MM.1S (cell line): ENCODE data around the gene PWP2.

ENCODE experiments used
- EZH2 ChIP-seq: fragments of 300-600 bp; sonication (generic); optimal IDR thresholded peaks from 2 replicates; pipeline ENCODE3; 2017; ENCODE audit warnings: low read depth, mild to moderate bottlenecking, antibody characterized with exemption, low read length, mixed read lengths
- TF ChIP-seq, protein P1 (sequence below): fragments of 300-600 bp; sonication (generic); IDR thresholded peaks from 2 replicates; pipeline ENCODE4 v1.5.1; 2016; ENCODE audit warnings: antibody characterized with exemption, low read length, mixed read lengths

DNA sequence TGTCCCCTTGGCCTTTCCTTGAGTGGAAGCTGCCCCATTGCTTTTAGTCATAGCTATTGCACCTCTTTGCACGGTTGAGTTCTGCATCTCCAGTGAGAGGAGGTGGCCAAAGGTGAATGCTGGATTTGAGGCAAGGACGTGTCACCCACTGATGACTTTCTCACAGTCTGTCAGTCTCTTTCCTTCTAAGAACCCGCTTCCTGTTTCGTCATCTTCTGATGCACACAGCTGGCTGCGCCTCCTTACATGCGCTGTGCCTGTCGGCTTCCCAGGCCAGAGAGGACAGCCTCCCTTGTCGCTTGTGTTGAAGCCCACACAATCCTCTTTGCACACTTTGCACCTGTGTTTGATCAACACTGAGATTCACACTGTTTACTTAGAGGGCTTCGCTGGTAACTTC, 41.8 kb upstream of the PWP2 start:
- TF ChIP-seq, protein P1, sequence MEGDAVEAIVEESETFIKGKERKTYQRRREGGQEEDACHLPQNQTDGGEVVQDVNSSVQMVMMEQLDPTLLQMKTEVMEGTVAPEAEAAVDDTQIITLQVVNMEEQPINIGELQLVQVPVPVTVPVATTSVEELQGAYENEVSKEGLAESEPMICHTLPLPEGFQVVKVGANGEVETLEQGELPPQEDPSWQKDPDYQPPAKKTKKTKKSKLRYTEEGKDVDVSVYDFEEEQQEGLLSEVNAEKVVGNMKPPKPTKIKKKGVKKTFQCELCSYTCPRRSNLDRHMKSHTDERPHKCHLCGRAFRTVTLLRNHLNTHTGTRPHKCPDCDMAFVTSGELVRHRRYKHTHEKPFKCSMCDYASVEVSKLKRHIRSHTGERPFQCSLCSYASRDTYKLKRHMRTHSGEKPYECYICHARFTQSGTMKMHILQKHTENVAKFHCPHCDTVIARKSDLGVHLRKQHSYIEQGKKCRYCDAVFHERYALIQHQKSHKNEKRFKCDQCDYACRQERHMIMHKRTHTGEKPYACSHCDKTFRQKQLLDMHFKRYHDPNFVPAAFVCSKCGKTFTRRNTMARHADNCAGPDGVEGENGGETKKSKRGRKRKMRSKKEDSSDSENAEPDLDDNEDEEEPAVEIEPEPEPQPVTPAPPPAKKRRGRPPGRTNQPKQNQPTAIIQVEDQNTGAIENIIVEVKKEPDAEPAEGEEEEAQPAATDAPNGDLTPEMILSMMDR = no peak
- TF ChIP-seq EZH2 = no peak
